ENCODE results near the gene BARD1. TPM values are rescaled to one million over a fixed set of nuclear protein-coding genes. Genes with fewer than 3 reads are reported as not detected.
A peak's percentile ranks its signal among the peaks of the same experiment; 100 is the strongest.

BARD1 gene
- total and polyA plus RNA-seq, 2 experiments from 2014 or later, result 7.7 to 11.8 TPM

- Histone ChIP-seq H3F3A (ENCODE audit: insufficient read depth) (no peaks in the 10 kb centered on the region), H3K4me1 (ENCODE audit: insufficient read depth) (no peaks in the 10 kb centered on the region), H3K9ac (no peak overlapping the region), H3K36me3 (ENCODE audit: low read depth) (peaks cover 6% of the 10 kb centered on the region; the same call in 1 of the 2 replicates), H2AFZ (no peak overlapping the region), H3K27me3 (replicated peaks; ENCODE audit: insufficient read depth) (no peaks in the 10 kb centered on the region), H4K20me1 (ENCODE audit: insufficient read depth) (no peaks in the 10 kb centered on the region), H3K4me3 (no peak overlapping the region), H3K79me2 (ENCODE audit: insufficient read depth) (peaks cover 19% of the 10 kb centered on the region; the same call in 1 of the 2 replicates), H3K9me3 (ENCODE audit: low read depth) (no peaks in the 10 kb centered on the region), H3K27ac (no peak overlapping the region), H3K4me2 (ENCODE audit: unreplicated experiment) (no peak overlapping the region), H3K9me2 (ENCODE audit: insufficient read depth) (no peaks in the 10 kb centered on the region)
- no peak for TF ChIP-seq EZH2 (IDR thresholded peaks at IDR 0.05; ENCODE audit: insufficient read depth, poor library complexity, severe bottlenecking)
- TF ChIP-seq EZH2phosphoT487 (IDR thresholded peaks at IDR 0.05; ENCODE audit: insufficient read depth, low read depth), result no peak
- 71 to 73% methylated on average over 2 of the region's 2 CpGs for WGBS, 2 experiments (ENCODE audit: low coverage in 1 of 2, low lambda C conversion rate in 2 of 2, missing lambda C conversion rate in 2 of 2)
- in situ Hi-C loops (cut with MboI), result no loop called here
- DNase-seq, result no peak
These were observed 28.3 kb downstream of the BARD1 start for GRCh38 chr2:214781226-214781625.

- Histone ChIP-seq H3K9me3 (ENCODE audit: low read depth) (no peaks in the 10 kb centered on the region), H3K4me2 (ENCODE audit: unreplicated experiment) (no peak overlapping the region), H3K36me3 (ENCODE audit: low read depth) (0 out of 2 replicates have a peak, but pooled peaks cover under 1% of the 10 kb centered on the region), H3F3A (ENCODE audit: insufficient read depth) (no peaks in the 10 kb centered on the region), H3K27ac (no peak overlapping the region), H4K20me1 (ENCODE audit: insufficient read depth) (no peaks in the 10 kb centered on the region), H3K27me3 (replicated peaks; ENCODE audit: insufficient read depth) (no peaks in the 10 kb centered on the region), H3K79me2 (ENCODE audit: insufficient read depth) (no peaks in the 10 kb centered on the region), H3K9ac (no peak overlapping the region), H3K4me3 (no peak overlapping the region), H3K9me2 (ENCODE audit: insufficient read depth) (no peaks in the 10 kb centered on the region), H2AFZ (no peak overlapping the region), H3K4me1 (ENCODE audit: insufficient read depth) (no peaks in the 10 kb centered on the region)
- DNase-seq, result no peak
- TF ChIP-seq EZH2 (IDR thresholded peaks at IDR 0.05; ENCODE audit: insufficient read depth, poor library complexity, severe bottlenecking), result no peak
- TF ChIP-seq EZH2phosphoT487 (IDR thresholded peaks at IDR 0.05; ENCODE audit: insufficient read depth, low read depth), result no peak
- in situ Hi-C loops (cut with MboI), result no loop called here
These were observed 33.5 kb downstream of the BARD1 start for GRCh38 chr2:214775971-214776370.

DNA sequence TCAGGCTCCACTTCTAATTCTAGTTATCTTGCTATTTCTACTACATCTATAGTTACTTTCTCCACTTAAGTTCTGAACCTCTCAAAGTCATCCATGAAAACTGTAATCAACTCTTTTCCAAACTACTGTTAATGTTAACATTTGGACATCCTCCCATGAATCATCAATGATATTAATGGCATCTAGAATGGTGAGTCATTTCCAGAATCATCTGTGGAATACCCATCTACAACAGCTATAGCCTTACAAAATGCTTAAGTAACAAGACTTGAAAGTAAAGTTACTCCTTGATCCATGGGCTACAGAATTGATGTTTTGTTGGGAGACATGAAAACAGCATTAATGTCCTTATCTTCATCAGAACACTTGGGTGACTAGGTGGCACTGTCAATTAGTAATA lies 35.4 kb downstream of the BARD1 start:
- H4K20me1 ChIP-seq (ENCODE audit: insufficient read depth), result no peaks in the 10 kb centered on the region
- no peaks in the 10 kb centered on the region for H3K36me3 ChIP-seq (ENCODE audit: low read depth)
- H3K9me3 ChIP-seq (ENCODE audit: low read depth), result no peaks in the 10 kb centered on the region
- no peak overlapping the region for H3K27ac ChIP-seq
- no peak overlapping the region for H3K9ac ChIP-seq
- no peaks in the 10 kb centered on the region for H3K27me3 ChIP-seq (replicated peaks; ENCODE audit: insufficient read depth)
- H3K4me1 ChIP-seq (ENCODE audit: insufficient read depth), result no peaks in the 10 kb centered on the region
- no peak overlapping the region for H3K4me2 ChIP-seq (ENCODE audit: unreplicated experiment)
- peak; percentile 56 for DNase-seq
- TF ChIP-seq EZH2phosphoT487 (IDR thresholded peaks at IDR 0.05; ENCODE audit: insufficient read depth, low read depth) (no peak), EZH2 (IDR thresholded peaks at IDR 0.05; ENCODE audit: insufficient read depth, poor library complexity, severe bottlenecking) (no peak)
- no peak overlapping the region for H3K4me3 ChIP-seq
- no peaks in the 10 kb centered on the region for H3K79me2 ChIP-seq (ENCODE audit: insufficient read depth)
- H2AFZ ChIP-seq, result no peak overlapping the region
- in situ Hi-C loops (cut with MboI), result no loop called here
- H3K9me2 ChIP-seq (ENCODE audit: insufficient read depth), result no peaks in the 10 kb centered on the region
- H3F3A ChIP-seq (ENCODE audit: insufficient read depth), result no peaks in the 10 kb centered on the region

DNA sequence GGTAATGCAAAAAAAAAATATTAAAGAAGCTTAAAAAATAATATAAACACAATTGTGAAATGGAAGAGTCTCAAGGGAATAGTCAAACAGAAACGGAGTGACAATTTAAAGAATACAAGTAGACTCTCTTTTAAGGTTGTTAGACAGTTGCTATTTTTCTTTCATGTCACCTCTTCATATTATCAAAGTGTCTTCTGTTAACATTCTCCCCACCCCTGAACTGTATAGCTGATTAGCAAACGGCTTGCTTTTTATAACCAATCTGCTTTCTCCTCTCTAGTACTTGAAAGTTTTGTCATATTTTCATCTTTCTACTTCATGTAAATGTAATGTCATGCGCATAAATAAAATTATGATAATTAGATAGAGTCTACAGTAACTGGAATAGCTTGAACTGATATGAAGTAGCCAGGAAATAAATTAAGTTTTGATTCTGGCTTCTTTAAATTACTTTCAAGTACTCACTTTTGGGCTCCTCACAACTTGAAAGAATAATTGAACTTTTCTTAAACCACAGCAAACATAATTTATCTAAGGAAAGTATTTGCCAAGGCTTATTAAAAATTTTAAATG lies 37.0 kb downstream of the BARD1 start:
- H3K4me1 ChIP-seq (ENCODE audit: insufficient read depth), result no peaks in the 10 kb centered on the region
- H4K20me1 ChIP-seq (ENCODE audit: insufficient read depth), result no peaks in the 10 kb centered on the region
- H3K9me3 ChIP-seq (ENCODE audit: low read depth), result no peaks in the 10 kb centered on the region
- no peak overlapping the region for H3K27ac ChIP-seq
- in situ Hi-C loops (cut with MboI), result no loop called here
- H3K9ac ChIP-seq, result no peak overlapping the region
- no peaks in the 10 kb centered on the region for H3F3A ChIP-seq (ENCODE audit: insufficient read depth)
- H3K9me2 ChIP-seq (ENCODE audit: insufficient read depth), result no peaks in the 10 kb centered on the region
- DNase-seq, result no peak
- 62 to 67% methylated on average over 3 of the region's 3 CpGs for WGBS, 2 experiments (ENCODE audit: low coverage in 1 of 2, low lambda C conversion rate in 2 of 2, missing lambda C conversion rate in 2 of 2)
- H3K4me3 ChIP-seq, result no peak overlapping the region
- no peaks in the 10 kb centered on the region for H3K79me2 ChIP-seq (ENCODE audit: insufficient read depth)
- no peaks in the 10 kb centered on the region for H3K27me3 ChIP-seq (replicated peaks; ENCODE audit: insufficient read depth)
- H3K4me2 ChIP-seq (ENCODE audit: unreplicated experiment), result no peak overlapping the region
- H2AFZ ChIP-seq, result no peak overlapping the region
- no peaks in the 10 kb centered on the region for H3K36me3 ChIP-seq (ENCODE audit: low read depth)
- TF ChIP-seq EZH2 (IDR thresholded peaks at IDR 0.05; ENCODE audit: insufficient read depth, poor library complexity, severe bottlenecking), result no peak
- no peak for TF ChIP-seq EZH2phosphoT487 (IDR thresholded peaks at IDR 0.05; ENCODE audit: insufficient read depth, low read depth)

- TF ChIP-seq EZH2 (IDR thresholded peaks at IDR 0.05; ENCODE audit: insufficient read depth, poor library complexity, severe bottlenecking), result no peak
- no peak for TF ChIP-seq EZH2phosphoT487 (IDR thresholded peaks at IDR 0.05; ENCODE audit: insufficient read depth, low read depth)
- in situ Hi-C loops (cut with MboI), result no loop called here
- Histone ChIP-seq H3K4me3 (no peak overlapping the region), H3K4me2 (ENCODE audit: unreplicated experiment) (no peak overlapping the region), H3K79me2 (ENCODE audit: insufficient read depth) (no peaks in the 10 kb centered on the region), H3K27ac (no peak overlapping the region), H2AFZ (no peak overlapping the region), H3K4me1 (ENCODE audit: insufficient read depth) (no peaks in the 10 kb centered on the region), H4K20me1 (ENCODE audit: insufficient read depth) (no peaks in the 10 kb centered on the region), H3K36me3 (ENCODE audit: low read depth) (peaks cover 5% of the 10 kb centered on the region; the same call in 1 of the 2 replicates), H3K9ac (no peak overlapping the region), H3K9me2 (ENCODE audit: insufficient read depth) (no peaks in the 10 kb centered on the region), H3K27me3 (replicated peaks; ENCODE audit: insufficient read depth) (no peaks in the 10 kb centered on the region), H3K9me3 (ENCODE audit: low read depth) (no peaks in the 10 kb centered on the region), H3F3A (ENCODE audit: insufficient read depth) (no peaks in the 10 kb centered on the region)
- WGBS, 2 experiments (ENCODE audit: low coverage in 1 of 2, low lambda C conversion rate in 2 of 2, missing lambda C conversion rate in 2 of 2), result 100% methylated on average over 2 of the region's 2 CpGs
- no peak for DNase-seq
These were observed 44.3 kb downstream of the BARD1 start for GRCh38 chr2:214765180-214765579.
